GM13976 (cell line): ENCODE results near the gene CHN2.

ENCODE experiments used
- DNase-seq: peaks from one replicate; pipeline ENCODE4 v3.0.0; 2012; ENCODE audit warnings: low spot score
- CTCF ChIP-seq: IDR thresholded peaks from 2 replicates; pipeline ENCODE4 v1.5.1; 2012; ENCODE audit warnings: borderline replicate concordance, mild to moderate bottlenecking; ENCODE audit not compliant: insufficient read depth; ENCODE audit errors: extremely low read depth, missing control alignments, control extremely low read depth
- in situ Hi-C: fragments of 300-500 bp; cut with MboI; formaldehyde crosslinking; loops from one replicate; pipeline ENCODE4 v1.12.0; 2022; ENCODE audit warnings: low sequenced_read_pairs, mixed read lengths, inconsistent platforms; ENCODE audit not compliant: unreplicated experiment

CHN2 gene

GRCh38 chr7:29161231-29161630, 33.3 kb upstream of the CHN2 start:
- DNase-seq, result no peak
- in situ Hi-C loops, result no loop called here
- TF ChIP-seq CTCF, result no peak

GRCh38 chr7:29162577-29162976, 32.0 kb upstream of the CHN2 start:
- no peak for TF ChIP-seq CTCF
- DNase-seq, result no peak
- in situ Hi-C loops, result no loop called here

- TF ChIP-seq CTCF, result no peak
- in situ Hi-C loops, result no loop called here
Measured at GRCh38 chr7:29163854-29164253, 30.7 kb upstream of the CHN2 start.

GRCh38 chr7:29167721-29168120, 26.9 kb upstream of the CHN2 start:
- no peak for TF ChIP-seq CTCF
- in situ Hi-C loops, result no loop called here

More at GRCh38 chr7:29163854-29164253, 30.7 kb upstream of the CHN2 start:
- no peak for DNase-seq

GRCh38 chr7:29170781-29171180, 23.8 kb upstream of the CHN2 start:
- in situ Hi-C loops, result no loop called here
- no peak for DNase-seq
- no peak for TF ChIP-seq CTCF

More at GRCh38 chr7:29167721-29168120, 26.9 kb upstream of the CHN2 start:
- DNase-seq, result no peak

- in situ Hi-C loops, result no loop called here
- TF ChIP-seq CTCF, result no peak
- DNase-seq, result no peak
Measured at GRCh38 chr7:29173458-29173857, 21.1 kb upstream of the CHN2 start.
